WTC11 (cell line): ENCODE results near the gene UNC119B. TPM values are rescaled to one million over a fixed set of nuclear protein-coding genes. Genes with fewer than 3 reads are reported as not detected.

Experiments
- ATAC-seq: fragments of 200-7000 bp; cut with Tn5 transposase; 2 replicates; pipeline ENCODE4 v1.10.0; 2021; ENCODE audit warnings: mild to moderate bottlenecking, moderate library complexity
- CTCF ChIA-PET: fragments of 300-600 bp; sonication (Branson Sonifier 250); formaldehyde crosslinking; loops from one replicate; lab custom pipeline; 2021; ENCODE audit warnings: antibody characterized with exemption; lab: Charles Lee
- POLR2A ChIA-PET: fragments of 350-600 bp; sonication (Branson Sonifier 250); formaldehyde crosslinking; loops from one replicate; lab custom pipeline; 2021; ENCODE audit warnings: antibody characterized with exemption; lab: Charles Lee
- DNase-seq: peaks from one replicate; pipeline ENCODE4 v3.0.0; 2021; ENCODE audit warnings: low spot score
- H3K27ac Mint-ChIP-seq: 2 replicates; pipeline ENCODE4 v1.8.0; 2021; ENCODE audit warnings: mixed read lengths
- H3K27me3 Mint-ChIP-seq: 2 replicates; pipeline ENCODE4 v1.8.0; 2021; ENCODE audit warnings: low read depth, mild to moderate bottlenecking, moderate library complexity, mixed read lengths
- H3K36me3 Mint-ChIP-seq: 2 replicates; pipeline ENCODE4 v1.8.0; 2021; ENCODE audit warnings: mixed read lengths
- H3K4me1 Mint-ChIP-seq: 2 replicates; pipeline ENCODE4 v1.8.0; 2022; ENCODE audit warnings: mixed read lengths
- H3K4me3 Mint-ChIP-seq: 2 replicates; pipeline ENCODE4 v1.8.0; 2021; ENCODE audit warnings: mild to moderate bottlenecking, moderate library complexity, mixed read lengths
- H3K9me3 Mint-ChIP-seq: 2 replicates; pipeline ENCODE4 v1.8.0; 2021; ENCODE audit warnings: mixed read lengths
- CREB1 ChIP-seq: sonication (generic); formaldehyde crosslinking; IDR thresholded peaks from 2 replicates; pipeline ENCODE4 v1.8.0; 2023; ENCODE audit warnings: mild to moderate bottlenecking, missing genetic modification reagents
- CREM ChIP-seq: sonication (generic); formaldehyde crosslinking; IDR thresholded peaks from 2 replicates; pipeline ENCODE4 v1.8.1; 2022; ENCODE audit warnings: mild to moderate bottlenecking, missing genetic modification reagents, moderate library complexity
- NFE2L1 ChIP-seq: sonication (generic); formaldehyde crosslinking; IDR thresholded peaks from 2 replicates; pipeline ENCODE4 v1.8.1; 2023; ENCODE audit warnings: missing genetic modification reagents
- PRDM15 ChIP-seq: sonication (generic); formaldehyde crosslinking; IDR thresholded peaks from 2 replicates; pipeline ENCODE4 v1.8.0; 2022; ENCODE audit warnings: missing genetic modification reagents
- SMAD3 ChIP-seq: sonication (generic); formaldehyde crosslinking; IDR thresholded peaks from 2 replicates; pipeline ENCODE4 v1.8.0; 2022; ENCODE audit warnings: missing genetic modification reagents, mild to moderate bottlenecking, borderline replicate concordance
- ZNF396 ChIP-seq: fragments of 250-450 bp; sonication (Bioruptor Pico); IDR thresholded peaks from 2 replicates; pipeline ENCODE4 v1.8.0; 2021; ENCODE audit warnings: mild to moderate bottlenecking, moderate library complexity, borderline replicate concordance
- ZNF423 ChIP-seq: fragments of 250-450 bp; sonication (Bioruptor Pico); IDR thresholded peaks from 2 replicates; pipeline ENCODE4 v2.1.2; 2022; ENCODE audit warnings: mild to moderate bottlenecking, moderate library complexity
- ZNF532 ChIP-seq: fragments of 250-450 bp; sonication (Bioruptor Pico); IDR thresholded peaks from 2 replicates; pipeline ENCODE4 v1.9.0; 2021; ENCODE audit warnings: mild to moderate bottlenecking, borderline replicate concordance
- total RNA-seq: library from RNA; stranded (reverse); gene quantifications from 3 replicates; pipeline ENCODE4 v1.2.3, GENCODE V29; 2021
- TF ChIP-seq, protein P1 (sequence below): fragments of 250-450 bp; sonication (Bioruptor Pico); IDR thresholded peaks from 2 replicates; pipeline ENCODE4 v1.9.0; 2021; ENCODE audit warnings: mild to moderate bottlenecking
- TF ChIP-seq, protein P2 (sequence below): sonication (generic); formaldehyde crosslinking; IDR thresholded peaks from 2 replicates; pipeline ENCODE4 v1.8.0; 2022; ENCODE audit warnings: mild to moderate bottlenecking, missing genetic modification reagents

UNC119B gene
- total RNA-seq, 1 experiment from 2014 or later: 53.3 TPM

DNA sequence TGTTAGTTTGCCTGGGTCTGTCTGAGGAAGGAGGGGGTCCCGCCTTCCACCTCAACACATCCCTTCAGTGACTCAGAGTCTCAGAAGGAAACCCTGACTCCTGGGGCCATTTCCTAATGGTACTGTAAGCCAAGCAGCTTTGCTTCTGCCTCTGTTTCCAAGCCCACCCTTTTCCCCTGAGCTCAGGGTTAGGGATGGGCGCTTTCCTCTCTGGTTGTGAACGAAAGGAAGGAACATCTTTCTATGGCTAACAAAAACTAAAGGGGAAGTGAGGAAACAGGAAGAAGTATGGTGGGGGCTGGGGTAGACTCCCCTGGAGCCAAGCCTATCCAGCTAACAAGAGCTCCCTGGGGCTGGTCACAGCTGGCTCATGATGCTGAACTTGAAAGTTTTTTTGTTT, 11.6 kb upstream of the UNC119B start:
- CTCF ChIA-PET: interaction anchor here (1.2 to 1.8 kb wide), 2 partner anchors 12 to 50 kb away, joined by 3 to 9 read pairs; partner anchors contain the start of gene MLEC
- Mint-ChIP-seq H3K27ac (0 out of 2 replicates have a peak overlapping the region, but pooled peaks have one; percentile 57), H3K36me3 (peaks cover 76% of the 10 kb centered on the region)

More for the DNA sequence above, 11.6 kb upstream of the UNC119B start:
- TF ChIP-seq, protein P1, sequence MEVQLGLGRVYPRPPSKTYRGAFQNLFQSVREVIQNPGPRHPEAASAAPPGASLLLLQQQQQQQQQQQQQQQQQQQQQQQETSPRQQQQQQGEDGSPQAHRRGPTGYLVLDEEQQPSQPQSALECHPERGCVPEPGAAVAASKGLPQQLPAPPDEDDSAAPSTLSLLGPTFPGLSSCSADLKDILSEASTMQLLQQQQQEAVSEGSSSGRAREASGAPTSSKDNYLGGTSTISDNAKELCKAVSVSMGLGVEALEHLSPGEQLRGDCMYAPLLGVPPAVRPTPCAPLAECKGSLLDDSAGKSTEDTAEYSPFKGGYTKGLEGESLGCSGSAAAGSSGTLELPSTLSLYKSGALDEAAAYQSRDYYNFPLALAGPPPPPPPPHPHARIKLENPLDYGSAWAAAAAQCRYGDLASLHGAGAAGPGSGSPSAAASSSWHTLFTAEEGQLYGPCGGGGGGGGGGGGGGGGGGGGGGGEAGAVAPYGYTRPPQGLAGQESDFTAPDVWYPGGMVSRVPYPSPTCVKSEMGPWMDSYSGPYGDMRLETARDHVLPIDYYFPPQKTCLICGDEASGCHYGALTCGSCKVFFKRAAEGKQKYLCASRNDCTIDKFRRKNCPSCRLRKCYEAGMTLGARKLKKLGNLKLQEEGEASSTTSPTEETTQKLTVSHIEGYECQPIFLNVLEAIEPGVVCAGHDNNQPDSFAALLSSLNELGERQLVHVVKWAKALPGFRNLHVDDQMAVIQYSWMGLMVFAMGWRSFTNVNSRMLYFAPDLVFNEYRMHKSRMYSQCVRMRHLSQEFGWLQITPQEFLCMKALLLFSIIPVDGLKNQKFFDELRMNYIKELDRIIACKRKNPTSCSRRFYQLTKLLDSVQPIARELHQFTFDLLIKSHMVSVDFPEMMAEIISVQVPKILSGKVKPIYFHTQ (CRISPR knock-in tag): no peak
- TF ChIP-seq ZNF396 (CRISPR knock-in tag) (no peak), SMAD3 (CRISPR knock-in tag) (no peak), NFE2L1 (CRISPR knock-in tag) (no peak), ZNF423 (CRISPR knock-in tag) (no peak), CREM (no peak), CREB1 (CRISPR knock-in tag) (no peak), PRDM15 (CRISPR knock-in tag) (no peak), ZNF532 (no peak)
- TF ChIP-seq, protein P2, sequence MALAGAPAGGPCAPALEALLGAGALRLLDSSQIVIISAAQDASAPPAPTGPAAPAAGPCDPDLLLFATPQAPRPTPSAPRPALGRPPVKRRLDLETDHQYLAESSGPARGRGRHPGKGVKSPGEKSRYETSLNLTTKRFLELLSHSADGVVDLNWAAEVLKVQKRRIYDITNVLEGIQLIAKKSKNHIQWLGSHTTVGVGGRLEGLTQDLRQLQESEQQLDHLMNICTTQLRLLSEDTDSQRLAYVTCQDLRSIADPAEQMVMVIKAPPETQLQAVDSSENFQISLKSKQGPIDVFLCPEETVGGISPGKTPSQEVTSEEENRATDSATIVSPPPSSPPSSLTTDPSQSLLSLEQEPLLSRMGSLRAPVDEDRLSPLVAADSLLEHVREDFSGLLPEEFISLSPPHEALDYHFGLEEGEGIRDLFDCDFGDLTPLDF: no peak
- no peak for DNase-seq
- POLR2A ChIA-PET: interaction anchor here (0.6 kb wide), 1 partner anchor 8 kb away, joined by 4 read pairs; no protein-coding TSS in a partner anchor
- H3K4me1 Mint-ChIP-seq: peaks cover 14% of the 10 kb centered on the region
- ATAC-seq: no peak
- H3K4me3 Mint-ChIP-seq: no peak overlapping the region
- no peaks in the 10 kb centered on the region for H3K27me3 Mint-ChIP-seq
- no peaks in the 10 kb centered on the region for H3K9me3 Mint-ChIP-seq
